Activated gamma-delta T cell (primary cell): Measurements from ENCODE around the gene IL11.

Source experiments
- DNase-seq: peaks from one replicate; lab custom pipeline; 2025; lab: John Stamatoyannopoulos, UW

The IL11 gene

DNA sequence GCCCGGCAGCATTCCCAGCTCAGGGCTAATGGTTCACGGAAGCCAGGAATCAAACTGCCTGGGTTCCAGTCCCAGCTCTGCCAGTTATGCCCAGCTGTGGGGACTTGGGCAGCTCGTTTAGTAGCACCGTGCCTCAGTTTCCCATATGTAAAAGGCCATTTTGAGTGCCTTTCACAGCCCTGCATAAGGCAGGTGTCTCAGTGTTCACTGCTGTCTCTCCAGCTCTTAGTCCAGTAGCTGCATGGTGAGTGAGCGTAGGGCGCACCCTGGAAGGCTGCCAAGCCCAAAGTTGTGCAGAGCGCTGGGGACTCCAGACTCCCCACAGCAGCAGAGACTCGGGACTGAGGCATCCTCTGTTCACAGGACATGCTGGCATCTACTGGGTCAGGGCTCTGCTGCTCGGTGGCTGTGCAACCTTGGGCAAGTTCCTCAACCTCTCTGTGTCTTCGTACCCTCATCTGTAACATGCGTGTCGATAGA, 21.0 kb upstream of the IL11 start:
- DNase-seq = no peak

DNA sequence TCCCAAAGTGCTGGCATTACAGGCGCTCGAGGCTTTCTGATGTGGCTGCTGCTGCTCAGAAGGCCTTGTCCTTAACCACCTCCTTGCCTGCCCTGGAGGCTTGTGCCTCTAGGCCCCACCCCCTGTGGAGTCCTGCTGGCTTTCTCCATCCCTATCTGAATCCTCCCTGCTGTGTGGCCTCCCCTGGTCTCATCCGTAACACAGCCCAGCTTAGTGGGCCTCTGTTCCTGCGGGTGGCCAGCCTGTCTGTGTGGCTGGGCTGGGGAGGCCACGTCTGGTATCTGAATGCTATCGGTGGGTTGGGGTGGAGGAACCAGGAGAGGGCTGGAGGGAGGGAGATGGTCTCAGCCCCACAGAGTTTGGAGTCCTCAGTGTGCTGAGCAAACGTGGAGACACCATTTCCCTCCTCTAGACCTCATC, 20.2 kb upstream of the IL11 start:
- no peak for DNase-seq

DNA sequence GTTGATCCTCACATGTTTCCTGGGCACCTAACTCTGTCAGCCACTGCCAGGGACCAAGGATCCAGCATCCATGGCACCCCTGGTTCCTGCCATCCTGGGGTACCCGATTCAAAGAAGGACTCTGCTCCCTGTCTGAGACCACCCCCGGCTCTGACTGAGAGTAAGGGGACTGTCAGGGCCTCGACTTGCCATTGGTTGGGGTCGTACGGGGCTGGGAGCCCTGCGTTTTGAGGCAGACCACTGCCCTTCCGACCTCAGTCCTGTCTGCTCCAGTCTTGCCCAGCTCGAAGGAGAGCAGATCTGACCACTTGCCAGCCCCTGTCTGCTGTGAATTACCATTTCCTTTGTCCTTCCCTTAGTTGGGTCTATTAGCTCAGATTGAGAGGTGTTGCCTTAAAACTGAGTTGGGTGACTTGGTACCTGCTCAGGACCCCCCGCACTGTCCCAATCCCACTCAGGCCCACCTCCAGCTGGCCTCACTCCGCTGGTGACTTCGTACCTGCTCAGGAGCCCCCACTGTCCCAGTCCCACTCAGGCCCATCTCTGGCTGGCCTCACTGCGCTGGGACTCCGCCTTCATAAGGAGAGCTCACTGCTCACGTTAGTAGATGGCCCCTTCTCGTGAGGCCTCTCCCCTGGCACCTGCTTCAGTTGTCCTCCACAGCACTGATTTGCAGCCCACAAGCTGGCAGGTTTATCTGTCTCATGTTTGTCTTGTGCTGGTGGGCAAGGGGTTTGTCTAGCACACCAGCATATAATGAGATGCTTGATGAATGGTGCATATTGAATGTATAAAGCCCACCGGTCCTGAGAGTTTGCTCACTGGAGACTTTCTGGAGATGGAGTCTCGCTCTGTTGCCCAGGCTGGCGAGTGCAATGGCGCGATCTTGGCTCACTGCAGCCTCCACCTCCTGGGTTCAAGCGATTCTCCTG, 19.4 kb upstream of the IL11 start:
- DNase-seq = no peak

DNA sequence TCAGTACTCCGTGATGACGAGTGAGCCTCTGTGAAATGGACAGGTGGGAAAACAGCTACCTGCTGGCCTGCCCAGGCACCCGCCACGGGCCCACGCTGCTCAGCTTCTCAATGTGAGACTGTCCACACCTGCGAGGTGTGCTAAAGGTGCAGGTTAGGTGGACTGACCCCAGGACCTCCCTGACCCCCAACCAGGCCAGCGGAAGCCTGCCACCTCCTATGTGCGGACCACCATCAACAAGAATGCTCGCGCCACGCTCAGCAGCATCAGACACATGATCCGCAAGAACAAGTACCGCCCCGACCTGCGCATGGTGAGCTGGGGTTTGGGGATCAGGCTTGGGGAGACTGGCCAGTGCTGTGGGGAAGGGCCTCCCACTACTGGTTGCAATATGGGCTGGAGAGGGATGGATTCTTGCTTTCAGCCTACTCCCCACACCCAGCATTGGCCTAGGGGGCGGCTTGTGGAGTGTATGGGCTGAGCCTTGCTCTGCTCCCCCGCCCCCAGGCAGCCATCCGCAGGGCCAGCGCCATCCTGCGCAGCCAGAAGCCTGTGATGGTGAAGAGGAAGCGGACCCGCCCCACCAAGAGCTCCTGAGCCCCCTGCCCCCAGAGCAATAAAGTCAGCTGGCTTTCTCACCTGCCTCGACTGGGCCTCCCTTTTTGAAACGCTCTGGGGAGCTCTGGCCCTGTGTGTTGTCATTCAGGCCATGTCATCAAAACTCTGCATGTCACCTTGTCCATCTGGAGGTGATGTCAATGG, 17.7 kb upstream of the IL11 start:
- no peak for DNase-seq

DNA sequence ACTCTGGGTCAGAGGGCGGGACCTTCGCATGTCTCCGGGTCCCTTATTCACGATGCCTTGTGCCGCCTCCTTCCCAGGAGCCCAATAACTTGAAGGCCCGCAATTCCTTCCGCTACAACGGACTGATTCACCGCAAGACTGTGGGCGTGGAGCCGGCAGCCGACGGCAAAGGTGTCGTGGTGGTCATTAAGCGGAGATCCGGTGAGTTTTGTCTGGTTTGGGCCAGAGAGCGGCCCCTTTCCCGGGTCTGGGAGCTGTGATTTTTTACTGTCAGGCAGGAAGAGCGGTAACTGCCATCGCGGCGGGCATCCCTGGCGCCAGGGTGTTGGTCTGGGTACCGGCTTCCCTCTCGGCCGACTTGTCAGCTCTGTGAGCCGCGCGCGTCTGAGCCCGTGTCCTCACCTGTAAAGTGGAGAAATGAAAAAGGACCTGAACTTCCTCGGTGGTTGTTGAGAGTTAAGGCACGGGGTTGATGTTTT, 16.3 kb upstream of the IL11 start:
- DNase-seq = no peak

DNA sequence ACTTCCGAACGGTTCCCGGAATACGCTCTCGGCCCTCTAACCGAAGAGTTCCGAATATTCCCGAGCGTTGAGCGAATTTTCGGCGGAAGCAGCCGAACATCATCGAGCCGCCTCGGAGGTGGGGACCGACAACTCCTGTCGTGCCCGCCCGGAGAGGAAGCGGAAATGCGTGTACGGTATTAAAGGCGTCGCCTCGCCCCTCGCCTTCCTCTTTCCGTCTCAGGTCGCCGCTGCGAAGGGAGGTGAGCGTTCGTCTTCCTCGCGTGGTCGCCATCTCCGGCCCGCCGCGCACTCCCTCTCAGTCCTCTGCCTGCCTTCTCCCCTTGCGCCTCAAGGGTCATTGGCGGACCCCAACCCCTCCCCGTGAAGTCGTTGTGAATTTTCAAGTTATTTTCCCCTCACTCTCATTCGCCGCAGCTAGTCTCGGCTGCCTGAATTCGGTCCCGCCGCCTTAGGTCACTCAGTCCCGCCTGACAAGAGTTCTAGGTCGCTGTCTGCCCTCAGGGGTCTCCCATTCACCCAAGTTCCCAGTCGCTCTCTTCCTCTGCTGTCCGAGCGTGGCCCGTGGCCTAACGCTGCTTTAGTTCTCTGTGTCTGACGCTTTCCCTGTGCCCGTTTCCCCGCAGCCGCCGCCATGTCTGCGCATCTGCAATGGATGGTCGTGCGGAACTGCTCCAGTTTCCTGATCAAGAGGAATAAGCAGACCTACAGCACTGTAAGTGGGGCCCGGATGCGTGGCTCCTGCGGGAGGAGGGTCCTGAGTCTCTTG, 15.6 kb upstream of the IL11 start, which contains the start of gene RPL28:
TSS of gene RPL28 (plus strand) at position 209 of the 769 bp plus-strand sequence. CDS start at position 635, 426 bp downstream.
- peak; percentile 81 for DNase-seq

DNA sequence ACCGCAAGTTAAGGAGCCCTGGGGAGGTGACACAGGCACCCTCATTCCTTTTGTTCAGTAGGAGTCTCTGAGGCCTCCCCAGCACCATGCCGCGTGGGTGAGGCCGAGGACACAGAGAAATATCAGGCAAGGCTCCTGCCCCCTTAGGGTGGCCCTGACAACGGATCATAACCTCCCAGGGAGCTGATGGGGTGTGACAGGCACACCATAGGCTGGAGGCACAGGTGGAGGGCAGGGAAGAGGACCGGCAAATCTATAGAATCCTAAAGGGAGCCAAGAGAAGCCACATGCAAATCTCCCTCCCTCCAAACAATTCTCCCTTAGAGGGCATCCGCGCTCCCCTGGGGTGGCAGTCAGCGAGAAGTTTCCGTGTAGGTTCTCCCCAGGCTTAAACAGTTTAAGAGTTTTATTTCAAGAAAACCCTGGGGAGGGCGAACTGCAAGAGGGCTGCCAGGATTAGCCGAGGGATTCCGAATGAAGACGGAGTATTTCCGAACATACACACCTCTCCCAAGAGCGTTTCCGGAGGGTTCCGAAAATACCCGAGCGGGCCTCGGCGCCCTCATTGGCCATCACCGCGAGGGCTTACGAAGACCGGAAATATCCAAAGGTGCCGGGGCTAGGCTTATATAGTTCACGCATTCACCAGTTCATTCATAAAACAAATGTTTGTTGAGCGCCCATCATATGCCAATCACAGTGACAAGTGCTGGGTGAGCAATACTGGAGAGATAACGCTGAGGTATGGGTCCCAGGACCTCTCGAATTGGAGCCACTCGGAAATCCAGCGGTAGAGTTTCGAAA, 14.9 kb upstream of the IL11 start:
- peak; percentile 85 for DNase-seq

DNA sequence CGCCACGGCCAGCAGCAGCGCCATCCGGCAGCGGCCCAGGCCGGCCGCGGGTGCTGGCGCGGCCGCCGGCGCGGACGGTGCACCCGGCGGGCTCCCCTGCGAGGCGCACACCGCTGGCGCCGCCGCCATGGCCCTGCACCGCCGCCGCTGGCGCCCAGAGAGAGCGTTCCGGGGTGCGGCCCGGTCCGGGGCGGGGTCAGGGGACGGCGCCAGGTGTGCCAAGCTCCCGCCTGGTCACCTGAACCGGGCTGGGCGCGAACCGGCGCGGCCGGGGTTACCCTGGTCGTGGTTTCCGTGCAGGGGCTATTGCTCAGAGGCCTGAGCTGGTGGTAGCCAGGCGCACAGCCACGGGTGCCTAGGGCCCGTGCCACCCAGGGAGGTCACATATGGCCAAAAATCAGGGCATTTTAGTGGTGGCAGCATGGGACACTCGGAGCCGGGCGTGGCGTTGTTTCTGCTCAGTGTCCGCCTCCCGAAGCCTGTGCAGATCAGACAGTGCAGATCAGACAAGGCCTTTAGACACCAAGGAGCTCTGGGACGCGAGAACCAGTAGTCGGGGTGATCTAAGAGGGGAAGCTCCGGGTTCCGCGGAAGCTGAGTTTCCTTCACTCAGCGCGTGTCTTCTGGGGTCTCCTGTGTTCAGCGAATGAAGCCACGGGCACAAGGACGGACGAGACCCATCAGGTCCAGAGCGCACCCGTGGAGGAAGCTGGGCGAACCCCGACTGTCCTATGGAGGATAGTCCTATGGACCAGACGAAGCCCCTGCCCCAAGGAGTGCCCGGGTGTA, 14.1 kb upstream of the IL11 start, which contains the start of gene TMEM238:
TSS of gene TMEM238 (minus strand) at position 162 of the 789 bp plus-strand sequence. CDS start at position 129, 33 bp downstream.
- DNase-seq = peak; percentile 34

DNA sequence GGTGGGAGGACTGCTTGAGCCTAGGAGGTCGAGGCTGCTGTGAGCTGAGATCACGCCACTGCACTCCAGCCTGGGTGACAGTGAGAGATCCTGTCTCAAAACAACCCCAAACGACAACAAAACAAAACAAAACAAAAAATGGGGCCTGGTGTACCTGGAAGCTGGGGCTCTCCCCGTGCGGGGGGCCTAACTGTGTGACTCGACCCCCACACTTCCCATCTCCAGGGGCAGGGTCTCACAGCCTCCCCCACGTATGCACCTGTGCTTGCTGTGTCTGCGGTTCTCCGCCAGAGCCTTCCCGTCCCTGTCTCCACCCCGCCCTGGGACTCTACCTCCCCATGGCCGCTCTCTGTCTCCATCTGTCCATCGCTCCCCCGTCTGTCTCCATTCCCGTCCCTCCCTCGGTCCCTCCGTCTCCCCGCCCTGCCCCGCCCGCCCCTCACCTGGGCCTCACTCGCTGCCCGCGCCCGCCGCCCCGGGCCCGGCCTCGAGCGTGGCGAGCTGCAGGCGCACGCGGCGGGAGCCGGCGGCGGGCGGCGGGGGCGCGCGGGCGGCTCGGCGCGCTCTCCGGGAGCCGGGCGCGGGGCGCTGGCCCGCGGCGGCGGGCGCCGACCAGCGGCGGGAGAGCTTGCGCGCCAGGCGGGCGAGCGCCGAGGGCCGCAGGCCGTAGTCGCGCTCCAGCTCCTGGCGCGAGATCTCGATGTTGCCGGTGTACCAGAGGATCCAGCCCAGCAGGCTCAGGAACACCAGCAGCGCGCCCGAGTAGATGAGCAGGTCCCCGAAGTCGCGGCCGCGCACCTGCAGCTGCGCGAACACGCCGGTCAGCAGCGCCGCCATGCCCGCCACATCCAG, 13.2 kb upstream of the IL11 start:
- no peak for DNase-seq

DNA sequence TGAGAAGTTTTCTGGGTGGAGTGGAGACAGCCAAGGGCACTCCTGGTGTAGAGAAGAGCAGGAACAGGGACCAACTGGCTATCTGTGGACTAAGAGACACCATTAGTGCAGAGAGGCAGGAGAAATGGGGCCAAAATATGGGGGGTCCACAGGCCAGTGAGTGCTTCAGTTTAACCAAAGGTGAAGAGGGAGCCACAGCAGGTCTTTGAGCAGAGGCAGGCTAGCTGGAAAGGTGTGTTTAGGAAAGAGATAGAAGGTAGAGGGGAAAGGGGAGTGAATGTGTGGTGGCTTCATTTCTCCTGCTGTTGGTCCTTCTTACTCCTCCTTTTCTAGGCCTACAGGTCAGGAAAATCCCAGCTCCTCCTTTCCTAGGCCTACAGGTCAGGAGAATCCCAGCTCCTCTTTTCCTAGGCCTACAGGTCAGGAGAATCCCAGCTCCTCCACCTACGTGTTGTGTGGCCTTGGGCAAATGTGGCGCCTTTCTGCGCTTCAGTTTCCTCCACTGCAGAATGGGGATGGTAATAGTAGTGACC, 12.3 kb upstream of the IL11 start:
- DNase-seq = no peak

DNA sequence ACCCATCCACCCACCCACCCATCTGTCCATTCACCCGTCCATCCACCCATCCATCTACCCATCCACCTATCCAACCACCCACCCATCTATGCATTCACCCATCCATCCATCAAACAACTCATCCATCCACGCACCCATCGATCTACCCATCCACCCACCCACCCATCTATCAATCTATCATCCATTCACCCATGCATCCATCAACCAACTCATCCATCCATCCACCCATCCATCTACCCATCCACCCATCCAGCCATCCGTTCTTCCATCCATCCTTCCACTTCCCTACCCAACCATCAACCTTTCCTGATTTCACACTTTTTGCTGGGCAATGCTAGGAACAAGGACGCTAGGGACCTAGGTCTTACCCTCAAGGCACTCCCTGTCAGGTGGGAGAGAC, 11.8 kb upstream of the IL11 start:
- no peak for DNase-seq

DNA sequence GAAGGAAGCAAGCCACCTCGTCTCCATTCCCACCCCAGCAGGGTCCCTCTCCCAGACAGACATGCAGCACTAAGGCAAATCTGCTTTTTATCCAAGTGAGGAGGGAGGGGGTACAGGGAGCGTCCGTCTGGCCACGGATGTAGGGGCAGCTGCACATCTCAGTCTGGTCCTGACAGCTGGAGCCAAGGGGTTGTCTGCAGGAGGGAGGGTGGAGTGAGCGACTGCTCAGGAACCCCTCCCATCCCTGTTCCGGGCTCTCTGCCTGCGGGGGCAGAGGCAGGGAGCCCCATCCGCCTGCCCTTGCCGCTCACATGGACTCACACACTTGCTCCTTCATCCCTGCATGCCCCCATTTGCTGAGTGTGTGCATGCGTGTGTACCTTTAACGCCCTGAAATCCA, 8.9 kb upstream of the IL11 start:
- DNase-seq = no peak

DNA sequence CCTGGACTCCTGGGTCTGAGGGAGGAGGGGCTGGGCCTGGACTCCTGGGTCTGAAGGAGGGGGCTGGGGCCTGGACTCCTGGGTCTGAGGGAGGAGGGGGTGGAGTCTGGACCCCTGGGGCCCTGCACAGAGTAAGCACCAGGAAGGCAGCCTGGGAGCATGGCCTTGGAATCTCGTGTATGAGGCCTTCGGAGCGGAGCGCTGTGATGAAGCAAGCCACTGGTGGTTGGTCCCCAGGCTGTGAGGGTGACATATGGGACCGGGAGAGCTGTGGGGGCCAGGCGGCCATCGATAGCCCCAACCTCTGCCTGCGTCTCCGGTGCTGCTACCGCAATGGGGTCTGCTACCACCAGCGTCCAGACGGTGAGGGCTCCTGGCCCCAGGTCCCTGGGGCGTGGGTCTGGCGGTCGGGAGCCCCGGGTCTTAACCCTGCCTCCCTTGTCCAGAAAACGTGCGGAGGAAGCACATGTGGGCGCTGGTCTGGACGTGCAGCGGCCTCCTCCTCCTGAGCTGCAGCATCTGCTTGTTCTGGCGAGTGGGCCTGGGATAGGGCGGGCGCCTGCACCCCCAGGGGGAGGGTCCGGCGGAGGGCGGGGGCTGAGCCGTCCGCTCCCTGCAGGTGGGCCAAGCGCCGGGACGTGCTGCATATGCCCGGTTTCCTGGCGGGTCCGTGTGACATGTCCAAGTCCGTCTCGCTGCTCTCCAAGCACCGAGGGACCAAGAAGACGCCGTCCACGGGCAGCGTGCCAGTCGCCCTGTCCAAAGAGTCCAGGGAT, 7.3 kb upstream of the IL11 start:
- no peak for DNase-seq

DNA sequence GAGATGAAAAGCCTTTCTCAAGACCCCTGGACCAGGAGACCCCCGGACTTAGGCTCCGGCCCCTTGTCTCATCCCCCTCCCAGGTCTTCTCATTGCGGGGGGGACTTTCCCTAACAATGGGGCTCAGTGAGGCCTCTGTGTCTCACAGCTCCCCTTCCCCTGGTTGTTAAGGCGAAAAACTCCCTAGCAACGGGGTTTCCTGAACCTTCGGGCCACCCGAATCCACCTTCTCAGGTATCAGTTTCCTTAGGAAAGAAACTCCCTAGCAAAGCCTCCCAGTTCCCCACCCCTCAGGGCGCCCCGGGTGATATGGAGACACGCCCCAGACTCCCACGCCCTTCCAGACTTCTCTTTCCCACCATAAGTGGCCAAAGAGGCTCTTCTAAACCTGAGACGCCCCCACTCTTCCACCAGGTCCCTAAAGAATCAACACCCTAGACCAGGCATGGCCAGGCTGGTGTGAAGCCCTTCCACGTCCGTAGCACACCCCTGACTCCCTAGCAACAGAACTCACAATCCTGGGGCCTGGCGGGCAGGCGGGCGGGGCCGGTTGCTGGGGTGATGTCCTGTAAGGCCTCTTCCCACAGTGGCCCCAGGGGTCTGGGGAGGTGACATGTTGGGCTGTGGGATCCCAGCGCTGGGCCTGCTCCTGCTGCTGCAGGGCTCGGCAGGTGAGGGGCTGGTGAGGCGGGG, 6.1 kb upstream of the IL11 start, which contains the start of gene TMEM190:
TSS of gene TMEM190 (plus strand) at position 586 of the 693 bp plus-strand sequence. CDS start at position 614, 28 bp downstream.
- no peak for DNase-seq

DNA sequence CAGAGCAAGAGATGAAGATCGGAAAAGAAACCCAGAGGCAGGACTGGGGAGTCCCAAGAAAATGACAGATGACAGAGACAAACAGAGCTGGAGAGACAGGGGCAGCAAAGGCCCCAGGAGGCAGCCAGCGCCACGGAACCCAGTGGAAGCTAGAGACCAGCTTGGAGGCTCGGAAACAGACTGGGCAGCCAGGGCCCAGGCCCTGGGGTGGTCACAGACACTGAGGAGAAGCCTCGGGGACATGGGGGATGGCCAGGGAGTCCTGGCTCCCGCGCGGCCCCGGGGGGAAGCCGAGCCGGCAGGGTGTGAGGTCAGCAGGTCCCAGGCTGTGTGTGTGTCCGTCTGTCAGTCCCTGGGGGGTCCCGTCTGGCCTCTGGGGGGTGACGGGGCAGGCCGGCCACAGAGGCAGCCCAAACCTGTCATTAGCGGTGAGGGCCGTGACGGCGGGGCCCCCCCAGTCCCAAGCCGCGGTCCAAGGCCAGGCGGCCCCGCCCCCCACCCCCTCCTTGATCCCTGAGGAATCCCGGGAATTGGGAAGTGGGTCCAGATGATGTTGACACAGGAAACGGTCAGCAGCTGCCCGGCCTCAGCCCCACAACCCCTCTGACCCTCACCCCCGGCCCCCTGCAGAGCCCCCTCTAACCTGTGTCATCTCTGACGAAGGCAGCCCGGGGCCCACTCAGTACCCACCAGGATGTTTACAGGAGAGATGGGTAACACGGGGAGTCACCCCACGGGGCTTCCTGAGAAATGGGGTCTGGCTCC, 3.9 kb upstream of the IL11 start:
- no peak for DNase-seq

DNA sequence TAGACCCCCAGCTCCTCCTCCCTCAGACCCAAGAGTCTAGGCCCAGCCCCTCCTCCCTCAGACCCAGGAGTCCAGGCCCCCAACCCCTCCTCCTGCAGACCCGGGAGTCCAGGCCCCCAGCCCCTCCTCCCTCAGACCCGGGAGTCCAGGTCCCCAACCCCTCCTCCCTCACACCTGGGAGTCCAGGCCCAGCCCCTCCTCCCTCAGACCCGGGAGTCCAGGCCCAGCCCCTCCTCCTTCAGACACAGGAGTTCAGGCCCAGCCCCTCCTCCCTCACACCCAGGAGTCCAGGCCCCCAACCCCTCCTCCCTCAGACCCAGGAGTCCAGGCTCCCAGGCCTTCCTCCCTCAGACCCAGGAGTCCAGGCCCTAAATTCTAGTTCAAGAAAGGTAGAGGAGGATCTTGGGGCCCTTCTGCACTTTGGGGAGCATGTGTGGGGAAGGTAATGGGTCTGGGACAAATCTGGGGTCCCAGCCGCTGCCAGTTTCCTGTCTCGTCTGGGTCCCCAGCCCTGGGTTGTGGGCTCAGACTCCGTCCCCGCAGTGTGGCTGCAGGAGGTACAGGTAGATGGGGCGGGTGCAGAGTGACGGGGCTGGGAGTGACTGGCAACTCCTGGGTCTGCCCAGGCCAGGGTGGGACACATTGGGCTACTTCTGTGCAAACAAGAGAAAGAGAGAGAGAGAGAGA, 3.2 kb upstream of the IL11 start:
- no peak for DNase-seq
